Esophagus squamous epithelium (tissue), 4 donors: ENCODE results near the gene ACOX2.

ENCODE experiments used
- POLR2A ChIP-seq, 4 donors: fragments of 450-650 bp; IDR thresholded peaks; one replicate each; pipeline ENCODE4 v1.6.1; 2017; ENCODE audit warnings: antibody characterized with exemption in 4 of 4, mild to moderate bottlenecking in 4 of 4, moderate library complexity in 3 of 4
- TF ChIP-seq, protein P1 (sequence below), 6 experiments: fragments of 450-650 bp in 4 of 6; fragments of 200-600 bp in 2 of 6; sonication (generic) in 2 of 6; IDR thresholded peaks; one replicate each; pipeline ENCODE4 v1.5.1; 2016 to 2019; ENCODE audit warnings: antibody characterized with exemption in 6 of 6, mild to moderate bottlenecking in 4 of 6, moderate library complexity in 4 of 6

GRCh38 chr3:58471025-58471887, 65.7 kb downstream of the ACOX2 start:
- TF ChIP-seq, protein P1, sequence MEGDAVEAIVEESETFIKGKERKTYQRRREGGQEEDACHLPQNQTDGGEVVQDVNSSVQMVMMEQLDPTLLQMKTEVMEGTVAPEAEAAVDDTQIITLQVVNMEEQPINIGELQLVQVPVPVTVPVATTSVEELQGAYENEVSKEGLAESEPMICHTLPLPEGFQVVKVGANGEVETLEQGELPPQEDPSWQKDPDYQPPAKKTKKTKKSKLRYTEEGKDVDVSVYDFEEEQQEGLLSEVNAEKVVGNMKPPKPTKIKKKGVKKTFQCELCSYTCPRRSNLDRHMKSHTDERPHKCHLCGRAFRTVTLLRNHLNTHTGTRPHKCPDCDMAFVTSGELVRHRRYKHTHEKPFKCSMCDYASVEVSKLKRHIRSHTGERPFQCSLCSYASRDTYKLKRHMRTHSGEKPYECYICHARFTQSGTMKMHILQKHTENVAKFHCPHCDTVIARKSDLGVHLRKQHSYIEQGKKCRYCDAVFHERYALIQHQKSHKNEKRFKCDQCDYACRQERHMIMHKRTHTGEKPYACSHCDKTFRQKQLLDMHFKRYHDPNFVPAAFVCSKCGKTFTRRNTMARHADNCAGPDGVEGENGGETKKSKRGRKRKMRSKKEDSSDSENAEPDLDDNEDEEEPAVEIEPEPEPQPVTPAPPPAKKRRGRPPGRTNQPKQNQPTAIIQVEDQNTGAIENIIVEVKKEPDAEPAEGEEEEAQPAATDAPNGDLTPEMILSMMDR (IDR thresholded peaks at IDR 0.05): no peak
- TF ChIP-seq POLR2A (IDR thresholded peaks at IDR 0.05): no peak
